ENCODE results near the gene RBBP9.

DNA sequence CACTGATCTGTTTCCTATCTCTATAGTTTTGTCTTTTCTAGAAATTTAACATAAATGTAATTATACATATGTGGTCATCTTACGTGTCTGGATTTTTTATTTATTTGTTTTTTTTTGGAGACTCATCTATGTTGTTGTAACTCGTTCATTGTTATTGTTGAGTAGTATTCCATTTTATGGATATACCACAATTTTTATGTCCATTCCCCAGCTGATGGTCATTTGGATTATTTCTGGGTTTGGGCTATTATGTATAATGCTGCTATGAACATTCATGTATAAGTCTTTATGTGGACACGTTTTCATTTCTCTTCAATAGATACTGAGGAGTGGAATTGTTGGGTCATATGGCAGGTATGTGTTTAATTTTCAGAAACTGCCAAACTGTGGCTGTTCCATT lies 40.4 kb downstream of the RBBP9 start:
- TF ChIP-seq, protein P1, sequence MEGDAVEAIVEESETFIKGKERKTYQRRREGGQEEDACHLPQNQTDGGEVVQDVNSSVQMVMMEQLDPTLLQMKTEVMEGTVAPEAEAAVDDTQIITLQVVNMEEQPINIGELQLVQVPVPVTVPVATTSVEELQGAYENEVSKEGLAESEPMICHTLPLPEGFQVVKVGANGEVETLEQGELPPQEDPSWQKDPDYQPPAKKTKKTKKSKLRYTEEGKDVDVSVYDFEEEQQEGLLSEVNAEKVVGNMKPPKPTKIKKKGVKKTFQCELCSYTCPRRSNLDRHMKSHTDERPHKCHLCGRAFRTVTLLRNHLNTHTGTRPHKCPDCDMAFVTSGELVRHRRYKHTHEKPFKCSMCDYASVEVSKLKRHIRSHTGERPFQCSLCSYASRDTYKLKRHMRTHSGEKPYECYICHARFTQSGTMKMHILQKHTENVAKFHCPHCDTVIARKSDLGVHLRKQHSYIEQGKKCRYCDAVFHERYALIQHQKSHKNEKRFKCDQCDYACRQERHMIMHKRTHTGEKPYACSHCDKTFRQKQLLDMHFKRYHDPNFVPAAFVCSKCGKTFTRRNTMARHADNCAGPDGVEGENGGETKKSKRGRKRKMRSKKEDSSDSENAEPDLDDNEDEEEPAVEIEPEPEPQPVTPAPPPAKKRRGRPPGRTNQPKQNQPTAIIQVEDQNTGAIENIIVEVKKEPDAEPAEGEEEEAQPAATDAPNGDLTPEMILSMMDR (IDR thresholded peaks at IDR 0.05): no peak
- TF ChIP-seq REST (IDR thresholded peaks at IDR 0.05; ENCODE audit: insufficient read depth in 1 of 2, low read depth in 2 of 2, low read length in 1 of 2) (no peak), POLR2AphosphoS5 (IDR thresholded peaks at IDR 0.05; ENCODE audit: low read depth, low read length) (no peak), SIN3A (IDR thresholded peaks at IDR 0.05; ENCODE audit: borderline replicate concordance, insufficient read depth, low read depth, low read length) (no peak), TCF7L2 (IDR thresholded peaks at IDR 0.05; ENCODE audit: low read depth, low read length) (no peak)
